NCI-H1417 treated with DMSO at 0.1 percent for 48 hours (cell line): ENCODE results near the gene RTL10.

Experiments
- DNase-seq: peaks from one replicate; lab custom pipeline; 2025; lab: John Stamatoyannopoulos, UW

RTL10 gene

DNA sequence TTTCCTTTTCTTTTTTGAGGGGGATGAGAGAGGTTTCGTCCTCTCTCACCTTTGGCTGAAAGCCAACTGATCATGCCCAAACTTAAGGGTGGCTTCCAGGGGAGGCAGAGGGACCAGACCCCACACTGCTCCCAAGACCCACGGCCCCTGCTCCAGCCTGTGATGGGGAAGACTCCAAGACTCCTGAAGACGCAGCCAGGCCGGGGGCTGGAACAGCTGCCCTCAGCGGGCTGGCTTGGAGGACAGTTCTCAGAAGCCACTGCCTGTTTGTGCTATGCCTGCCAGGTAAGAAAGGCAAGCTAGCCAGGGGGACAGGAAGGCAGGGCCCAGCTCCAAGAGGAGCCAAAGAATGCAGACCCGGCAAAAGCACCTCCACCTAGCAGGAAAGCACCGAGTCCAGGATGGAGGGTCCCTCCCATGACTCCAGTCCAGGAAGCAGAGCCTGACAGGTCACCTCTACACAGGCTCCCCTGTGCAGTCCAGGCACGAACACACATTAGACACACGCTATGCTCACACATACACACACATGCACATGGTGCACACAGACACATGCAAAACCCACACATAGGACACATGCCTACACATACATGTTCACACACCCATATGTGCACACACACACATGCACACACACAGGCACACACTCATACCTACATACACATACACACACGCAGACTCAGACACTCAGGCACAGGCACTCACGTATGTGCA is 31.3 kb downstream of the RTL10 start:
- no peak for DNase-seq

DNA sequence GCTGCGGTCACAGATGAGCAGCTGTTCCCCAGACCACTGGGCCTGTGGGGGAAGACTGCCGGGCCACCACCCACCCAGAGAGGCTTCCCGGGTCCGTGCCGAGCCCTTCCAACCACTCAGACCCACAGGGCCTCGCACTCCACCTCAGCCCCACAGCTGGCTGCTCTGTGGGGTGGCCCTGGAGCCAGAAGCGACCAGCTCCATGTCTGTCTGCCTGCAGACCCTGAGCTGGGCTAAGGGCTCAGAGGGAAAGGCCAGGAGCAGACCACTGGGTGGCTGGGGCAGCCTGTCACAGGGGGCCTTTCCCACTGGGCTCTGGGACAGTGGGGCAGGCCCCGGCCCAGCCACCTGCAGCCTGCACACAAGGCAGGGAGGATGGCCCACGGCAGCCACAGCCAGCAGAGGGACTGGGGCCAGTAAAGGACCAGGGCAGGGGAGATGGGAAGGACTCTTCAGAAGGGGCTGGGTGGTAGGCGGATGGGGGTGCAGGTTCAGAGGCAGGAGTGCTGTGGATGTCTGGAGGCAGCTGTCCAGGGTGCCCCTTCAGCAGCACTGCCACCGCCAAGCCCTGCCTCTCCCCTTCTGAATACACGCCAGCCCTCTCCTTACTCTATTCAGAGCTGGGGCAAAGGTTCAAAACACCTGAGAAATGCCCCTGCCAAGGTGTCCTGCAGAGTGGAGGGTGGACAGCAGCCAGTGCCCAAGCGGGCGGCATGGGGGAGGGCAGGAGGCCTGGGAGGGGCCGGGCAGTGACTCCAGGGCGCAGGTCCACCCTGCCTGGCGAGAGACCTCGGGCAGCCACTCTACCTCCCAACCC is 32.2 kb downstream of the RTL10 start:
- no peak for DNase-seq

DNA sequence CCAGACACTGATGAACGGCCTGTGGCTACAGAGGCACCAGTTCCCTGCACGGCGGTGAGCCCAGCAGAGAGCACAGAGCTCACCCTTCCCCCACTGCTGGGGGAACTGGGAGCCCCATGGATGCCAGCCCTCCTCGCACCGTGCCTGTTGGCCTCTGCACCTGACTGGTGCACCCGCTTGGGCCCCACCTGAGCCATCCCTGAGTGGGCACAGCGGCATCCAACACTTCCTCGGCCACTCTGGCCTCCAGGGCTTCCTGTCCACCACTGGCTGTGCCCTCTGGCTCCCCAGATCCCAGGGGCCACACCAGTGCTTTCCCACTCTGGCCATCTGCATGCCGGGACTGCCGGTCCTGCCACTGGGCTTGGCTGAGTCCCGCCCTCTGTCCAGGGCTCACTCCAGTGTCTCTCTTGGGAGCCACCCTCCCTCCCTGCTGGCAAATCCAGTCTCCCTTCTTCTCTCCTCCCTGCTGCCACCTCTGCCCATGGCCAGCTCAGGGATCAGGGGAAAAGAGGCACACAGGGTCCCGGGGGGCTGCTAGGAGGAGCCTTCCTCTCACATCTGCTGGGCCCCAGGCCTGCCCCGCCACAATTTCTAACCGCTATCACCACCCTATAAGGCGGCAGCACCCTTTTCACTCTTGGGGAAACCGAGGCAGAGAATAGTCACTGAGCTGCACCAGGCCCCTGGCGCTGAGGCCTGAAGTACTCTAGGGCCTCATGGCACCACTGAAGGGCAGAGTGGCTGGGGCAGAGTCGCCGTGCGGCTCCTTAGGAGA is 33.0 kb downstream of the RTL10 start:
- no peak for DNase-seq

DNA sequence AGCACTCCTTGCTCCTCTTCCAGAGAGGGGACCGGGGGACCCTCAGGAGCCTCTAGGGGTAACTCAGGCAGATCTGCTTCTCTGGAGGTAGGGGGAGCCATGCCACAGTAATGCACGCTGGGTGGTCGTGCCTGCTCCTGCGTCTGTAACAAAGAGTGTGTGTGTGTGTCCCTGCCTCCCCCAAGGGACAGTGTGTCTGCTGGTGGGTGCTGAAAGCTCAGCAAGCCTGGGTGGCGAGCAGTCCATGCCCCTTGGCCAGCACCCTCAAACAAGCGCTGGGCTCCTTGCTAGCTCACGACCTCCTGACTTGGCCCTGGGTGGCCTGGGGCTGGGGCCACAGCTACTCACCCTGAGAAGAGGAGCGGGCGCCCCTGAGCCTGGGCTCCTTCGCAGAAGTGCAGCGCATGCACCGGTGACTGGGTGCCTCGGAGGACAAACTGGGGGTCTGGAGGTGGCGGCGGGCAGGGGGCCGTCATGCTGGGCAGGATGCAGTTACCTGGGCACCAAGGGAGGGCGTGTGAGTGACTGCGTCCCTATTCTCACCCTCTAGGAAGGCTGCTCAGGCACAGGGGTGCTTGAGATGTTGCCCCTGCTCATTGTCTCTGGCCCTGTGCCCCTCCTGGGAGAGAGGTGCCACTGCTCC is 33.7 kb downstream of the RTL10 start:
- no peak for DNase-seq

DNA sequence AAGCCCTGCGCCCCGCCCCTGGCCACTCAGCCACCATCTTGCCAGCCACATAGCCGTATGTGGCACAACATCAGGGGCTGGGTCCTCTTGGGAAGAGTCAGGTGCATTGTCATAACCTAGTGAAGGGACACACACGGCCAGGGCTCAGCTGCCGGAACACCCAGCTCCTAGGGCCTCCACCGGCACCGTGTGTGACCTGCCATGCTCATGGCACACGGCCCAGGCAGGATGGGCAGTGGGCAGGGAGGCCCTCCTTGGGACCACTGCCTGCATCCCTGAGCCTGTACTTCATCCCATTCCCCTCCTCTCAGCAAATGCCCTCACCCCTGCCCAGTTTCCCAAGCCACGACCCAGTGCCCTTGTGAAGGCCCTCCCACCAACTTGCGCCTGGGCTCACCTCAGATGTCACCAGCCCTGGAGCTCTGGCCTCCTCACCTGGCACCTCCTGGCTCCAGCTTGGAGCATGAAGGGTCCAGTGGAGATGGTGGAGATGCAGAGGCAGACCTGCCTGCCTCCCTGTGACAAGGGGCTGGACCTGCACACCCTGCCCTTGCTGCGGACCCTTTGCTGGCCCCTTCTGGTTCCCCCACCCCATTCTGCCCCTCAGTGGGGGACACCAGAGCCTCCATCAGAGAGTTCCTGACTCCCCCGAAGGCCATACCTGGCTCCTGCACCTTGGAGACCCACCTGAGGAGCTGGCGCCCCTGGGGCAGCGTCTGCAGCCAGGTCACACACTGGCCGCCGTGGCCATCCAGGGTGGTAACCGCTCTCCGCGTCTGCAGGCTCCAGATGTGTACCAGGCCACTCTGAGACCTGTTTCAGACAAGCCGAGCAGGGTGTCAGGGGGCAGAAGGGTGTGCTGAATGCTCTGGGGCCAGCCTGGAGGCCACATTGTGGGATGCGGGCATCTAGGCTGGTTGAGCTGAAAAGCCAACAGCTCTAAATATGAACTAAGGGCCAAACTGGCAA is 34.5 kb downstream of the RTL10 start:
- DNase-seq, result no peak

DNA sequence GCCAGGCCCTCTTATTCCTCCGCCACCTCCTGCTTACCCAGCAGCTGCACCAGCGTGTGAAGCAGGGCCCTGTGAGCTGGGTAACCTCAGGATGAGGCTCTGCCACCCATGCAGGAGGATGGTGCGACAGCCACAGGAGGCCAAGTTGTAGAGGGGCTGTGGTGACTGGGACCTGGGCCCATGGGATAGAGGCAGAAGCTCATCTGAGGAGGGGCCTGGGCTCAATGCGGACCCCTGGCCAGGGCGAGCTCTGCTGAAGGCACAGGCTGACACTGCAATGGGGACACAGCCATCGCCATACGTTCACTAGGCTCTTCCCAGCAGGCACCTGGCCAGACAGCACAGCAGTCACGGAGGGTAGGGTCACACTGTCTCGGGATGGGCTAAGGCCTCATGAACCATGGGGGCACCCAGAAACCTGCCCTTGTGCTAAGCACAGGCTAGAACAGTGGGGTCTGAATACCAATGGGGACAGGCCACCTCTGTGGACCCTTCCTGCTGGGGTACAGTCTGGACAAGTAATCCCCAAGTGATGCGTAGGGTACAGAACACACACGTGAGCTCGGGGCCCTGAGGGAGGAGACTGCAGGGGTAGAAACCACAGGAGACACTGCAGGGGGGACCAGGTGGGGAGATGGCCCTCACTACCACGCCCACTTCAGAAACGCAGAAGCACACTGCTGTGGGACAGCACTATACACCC is 35.3 kb downstream of the RTL10 start:
- no peak for DNase-seq

DNA sequence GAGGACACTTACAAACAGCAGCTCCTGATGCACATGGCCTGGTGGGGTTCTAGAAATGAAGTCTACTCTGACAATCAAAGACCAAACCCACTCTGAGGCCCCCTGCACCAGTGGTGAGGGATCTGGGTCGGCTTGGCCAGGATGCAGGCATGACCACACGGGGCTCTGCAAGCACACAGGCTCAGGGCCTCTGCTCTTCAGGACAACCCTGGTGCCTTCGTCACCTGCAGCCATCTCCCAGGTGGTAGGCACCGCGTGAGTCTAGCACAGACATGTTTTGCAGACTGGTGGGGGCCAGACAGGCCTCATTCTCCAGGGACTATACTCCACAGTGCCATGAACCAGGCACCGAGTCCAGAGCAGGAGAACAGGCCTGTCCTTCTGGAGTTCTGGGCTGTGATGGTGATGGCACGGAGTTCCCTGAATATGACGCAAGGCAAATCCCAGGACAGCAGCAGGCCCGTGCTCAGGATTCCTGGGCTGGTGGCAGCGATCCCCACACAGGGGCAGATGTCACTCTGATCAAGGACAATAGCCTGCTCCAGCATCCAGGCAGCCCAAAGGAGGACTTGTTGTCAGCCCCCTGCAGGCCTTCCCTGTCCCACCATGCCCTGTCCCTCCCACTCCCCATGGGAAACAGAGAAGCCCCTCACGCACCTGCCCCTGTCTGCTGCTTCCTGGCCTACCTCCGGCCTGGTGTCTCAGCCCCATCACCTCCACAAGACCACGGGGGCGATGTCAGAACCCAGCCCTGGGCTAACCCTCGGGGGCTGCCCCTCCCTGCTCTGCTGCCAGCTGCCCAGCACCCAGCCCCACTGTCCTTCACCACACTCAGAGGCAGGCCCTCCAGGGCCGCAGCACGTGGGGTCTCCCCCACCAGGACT is 36.1 kb downstream of the RTL10 start:
- no peak for DNase-seq

DNA sequence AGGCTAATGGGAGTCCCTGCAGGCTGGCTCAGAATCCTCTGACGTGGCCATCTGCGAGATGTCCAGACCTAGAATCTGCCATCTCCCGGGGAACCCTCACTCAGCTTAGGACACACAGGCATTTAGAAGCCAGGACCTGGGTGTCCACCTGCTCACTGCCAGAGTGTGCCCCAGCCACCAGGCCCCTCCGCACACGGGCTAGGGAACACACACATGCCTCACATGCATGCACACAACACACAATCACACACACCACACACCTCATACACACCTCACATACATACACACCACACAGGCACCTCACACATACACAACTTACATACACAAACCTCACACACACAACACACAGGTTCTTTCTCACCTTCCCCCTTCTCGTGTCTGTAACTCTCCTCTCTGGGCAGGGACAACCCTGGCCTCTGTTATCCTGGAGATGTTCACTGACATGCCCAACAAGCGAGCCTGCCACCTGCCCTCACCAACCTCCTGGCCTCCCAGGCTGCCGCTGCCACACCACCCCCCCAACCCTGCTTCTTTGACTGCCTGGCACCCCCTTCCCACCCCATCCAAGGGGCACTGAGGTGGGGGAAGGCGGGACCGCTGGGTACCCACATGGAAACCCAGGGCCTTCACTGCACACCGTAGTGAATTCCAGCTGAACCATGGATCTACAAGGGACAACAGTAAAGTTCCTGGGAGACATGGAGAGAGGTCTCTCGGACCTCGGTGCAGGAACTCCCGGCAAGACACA is 38.1 kb downstream of the RTL10 start:
- DNase-seq, result no peak

DNA sequence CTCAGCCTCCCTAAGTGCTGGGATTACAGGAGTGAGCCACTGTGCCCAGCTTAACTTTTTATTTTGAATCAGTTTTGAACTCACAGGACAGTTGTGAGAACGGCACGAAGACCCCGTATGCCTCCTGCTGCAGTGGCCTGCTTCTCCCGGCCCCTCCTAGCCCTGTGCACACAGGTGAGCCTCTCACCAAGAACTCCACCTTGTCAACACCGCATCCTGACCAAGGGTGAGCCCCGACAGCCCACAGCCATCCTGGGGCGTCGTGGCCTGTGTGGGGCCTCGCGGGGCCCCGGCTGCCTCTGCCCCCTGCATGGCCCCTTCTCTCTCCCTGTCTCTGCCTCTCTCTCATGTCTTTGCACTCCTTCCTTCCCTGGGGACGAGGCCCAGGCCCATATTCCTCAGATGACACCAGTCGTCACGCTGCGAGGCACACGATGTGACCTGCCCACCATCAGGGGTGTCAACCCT is 38.8 kb downstream of the RTL10 start:
- DNase-seq, result no peak

DNA sequence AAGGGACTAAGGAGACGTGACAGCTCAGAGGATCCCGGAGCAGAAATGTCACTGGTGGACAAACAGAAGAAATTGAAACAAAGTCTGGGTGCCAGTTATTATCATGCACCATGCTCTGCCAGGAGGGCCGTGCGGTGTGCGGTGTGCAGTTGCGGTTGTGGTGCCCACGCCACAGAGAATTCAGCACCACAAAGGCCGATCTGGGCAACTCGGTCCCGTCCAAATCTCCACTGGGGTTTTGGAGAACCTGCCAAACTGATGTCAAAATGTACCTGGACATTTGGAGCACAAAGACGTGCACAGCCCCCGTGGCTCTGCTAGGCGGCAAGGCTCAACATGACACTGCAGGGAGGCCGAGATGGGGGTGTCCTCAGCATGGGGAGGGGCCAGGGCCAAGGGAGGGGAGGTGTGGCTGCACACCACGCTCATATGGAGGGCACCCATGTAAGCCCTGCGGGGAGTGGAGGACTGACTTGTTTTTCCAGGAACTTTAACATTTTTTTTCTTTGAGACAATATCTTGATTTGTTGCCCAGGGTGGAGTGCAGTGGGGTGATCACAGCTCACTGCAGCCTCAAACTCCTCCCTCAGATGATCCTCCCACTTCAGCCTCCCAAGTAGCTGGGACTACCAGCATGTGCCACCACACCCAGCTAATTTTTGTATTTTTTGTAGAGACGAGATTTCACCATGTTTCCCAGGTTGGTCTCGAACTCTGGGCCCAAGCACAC is 39.4 kb downstream of the RTL10 start:
- DNase-seq, result no peak

DNA sequence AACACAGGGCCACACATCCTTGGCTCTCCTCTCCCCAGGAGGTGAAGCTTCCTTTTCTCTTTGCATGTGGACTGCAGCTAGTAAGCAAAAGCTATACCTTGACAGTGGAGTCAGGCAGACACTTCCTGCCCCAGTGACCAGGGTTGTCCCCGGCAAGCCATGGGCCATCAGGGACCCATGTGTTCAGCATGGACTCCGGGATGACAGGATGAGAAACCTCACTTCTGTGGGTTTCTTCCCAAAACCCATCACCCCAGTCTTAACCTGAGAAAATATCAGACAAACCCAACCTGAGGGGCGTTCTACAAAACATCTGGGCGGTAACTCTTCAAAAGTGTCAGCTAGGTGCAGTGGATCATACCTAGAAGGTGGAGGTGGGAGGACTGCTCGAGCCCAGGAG is 40.2 kb downstream of the RTL10 start:
- DNase-seq, result no peak

DNA sequence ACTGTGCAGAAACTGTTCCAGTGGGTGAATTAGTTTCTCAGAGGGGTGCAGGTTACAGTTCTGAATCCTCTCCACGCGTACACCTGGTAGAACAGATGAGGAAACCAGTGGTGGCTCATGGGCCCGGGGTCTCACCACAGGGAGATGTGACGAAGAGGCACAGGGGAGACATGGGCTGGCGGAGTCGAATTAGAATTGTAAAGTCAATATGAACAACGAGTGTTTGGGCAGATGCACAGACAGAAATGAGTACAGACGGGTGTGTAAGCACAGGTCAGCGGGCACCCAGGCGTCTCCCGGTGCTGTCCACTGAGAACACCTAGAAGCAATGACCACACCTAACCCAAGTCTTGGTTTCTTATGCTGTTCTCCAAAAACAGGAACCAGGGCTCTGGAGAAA is 41.8 kb downstream of the RTL10 start:
- no peak for DNase-seq

DNA sequence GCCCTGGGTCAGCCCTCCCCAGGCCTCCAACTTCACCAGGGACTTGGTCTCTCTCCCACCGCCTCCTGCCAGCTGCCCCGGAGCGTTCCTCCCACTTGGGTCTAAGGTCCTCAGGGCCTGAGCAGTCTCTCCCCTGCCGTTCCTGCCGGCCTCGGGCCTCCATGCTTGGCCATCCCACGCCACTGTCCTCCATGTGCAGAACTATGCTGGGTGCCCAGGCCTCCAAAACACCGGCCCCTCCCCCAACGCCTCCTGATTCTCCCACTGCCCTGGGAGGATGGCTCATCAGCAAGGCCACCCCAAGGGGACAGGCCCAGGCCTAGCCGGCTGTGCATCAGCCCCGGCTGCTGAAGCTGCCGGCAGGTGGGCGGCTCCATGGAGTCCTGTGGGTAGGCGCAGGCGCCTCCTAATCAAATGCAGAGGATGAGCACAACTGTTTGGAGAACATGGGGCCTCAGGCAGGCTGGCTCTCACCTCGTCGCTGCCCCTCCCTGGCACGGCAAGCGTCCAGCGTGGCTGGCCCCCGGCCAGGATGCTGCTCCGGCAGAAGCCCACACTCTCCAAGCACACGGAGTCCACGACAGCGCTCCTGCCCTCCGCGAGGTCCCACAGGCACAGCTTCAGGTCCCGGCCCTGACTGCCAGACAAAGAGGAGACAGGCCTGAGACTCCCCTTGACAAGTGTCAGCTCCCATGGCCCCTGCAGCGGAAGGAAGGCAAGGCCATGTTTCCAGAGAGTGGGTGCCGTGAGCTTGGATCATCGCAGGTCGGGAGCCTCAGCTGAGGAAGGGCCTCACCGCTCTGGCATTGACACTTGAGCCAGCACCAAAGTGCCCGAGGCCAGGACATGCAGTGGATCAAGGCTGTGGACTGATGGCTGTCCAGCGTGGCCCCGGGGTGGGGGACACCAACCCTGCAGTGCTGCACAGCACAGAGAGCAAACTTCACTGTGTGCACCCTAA is 42.6 kb downstream of the RTL10 start:
- no peak for DNase-seq

DNA sequence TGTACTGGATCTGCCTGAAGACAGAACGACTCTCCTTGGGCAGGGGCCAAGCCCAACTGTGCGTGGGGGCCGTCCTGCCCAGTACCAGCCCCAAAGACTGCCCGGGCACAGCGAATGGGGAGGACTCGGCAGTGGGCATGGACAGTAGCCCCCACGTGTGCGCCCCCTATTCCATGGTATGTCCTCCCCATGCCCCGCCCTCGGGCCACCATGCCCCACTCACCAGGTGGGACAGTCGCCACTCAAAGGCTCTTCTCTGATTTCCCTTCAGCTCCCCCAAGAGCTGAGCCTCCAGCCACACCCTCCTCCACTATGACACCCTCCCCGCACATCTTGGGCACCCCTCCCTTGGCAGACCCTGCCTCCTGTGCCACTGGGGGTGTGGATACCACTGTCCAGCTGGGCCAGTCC is 43.5 kb downstream of the RTL10 start:
- no peak for DNase-seq

DNA sequence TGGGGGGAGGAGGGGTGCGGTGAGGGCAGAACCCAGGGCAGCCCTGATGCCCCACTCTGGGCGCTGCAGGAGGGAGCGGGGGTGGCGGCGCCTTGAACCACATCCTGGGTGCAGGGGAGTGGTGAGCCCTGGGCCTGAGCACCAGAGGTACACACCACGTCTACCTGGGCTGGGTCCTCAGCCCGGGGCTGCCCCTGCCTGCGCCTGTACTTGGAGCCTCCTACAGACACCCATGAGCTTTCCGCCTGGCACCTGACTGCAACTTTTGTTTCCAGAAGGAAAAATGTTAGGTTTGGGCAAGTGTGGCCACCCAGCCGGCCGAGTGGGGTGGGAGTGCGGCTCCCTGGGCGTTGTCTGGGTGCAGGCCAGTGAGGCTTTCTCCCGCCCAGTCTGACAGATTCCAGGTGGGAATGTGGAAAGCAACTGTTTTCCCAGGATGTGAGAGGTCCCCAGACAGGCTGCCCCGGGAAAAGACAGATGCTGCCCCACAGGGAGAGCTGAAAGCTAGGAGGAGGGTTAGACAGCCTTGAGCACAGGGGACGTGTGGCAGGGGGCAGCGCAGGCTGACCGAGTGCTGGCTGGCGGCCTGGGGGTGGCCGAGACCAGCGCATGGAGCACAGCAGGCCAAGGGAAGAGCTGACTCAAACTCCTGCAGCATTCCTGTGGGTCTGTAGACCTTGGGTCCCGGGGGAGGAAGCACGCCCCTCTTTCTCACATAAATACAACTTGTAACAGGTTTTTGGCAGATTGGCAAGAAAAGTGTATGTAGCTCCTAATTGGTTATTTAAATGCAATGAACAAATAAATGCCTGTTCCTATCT is 44.1 kb downstream of the RTL10 start:
- DNase-seq, result no peak

DNA sequence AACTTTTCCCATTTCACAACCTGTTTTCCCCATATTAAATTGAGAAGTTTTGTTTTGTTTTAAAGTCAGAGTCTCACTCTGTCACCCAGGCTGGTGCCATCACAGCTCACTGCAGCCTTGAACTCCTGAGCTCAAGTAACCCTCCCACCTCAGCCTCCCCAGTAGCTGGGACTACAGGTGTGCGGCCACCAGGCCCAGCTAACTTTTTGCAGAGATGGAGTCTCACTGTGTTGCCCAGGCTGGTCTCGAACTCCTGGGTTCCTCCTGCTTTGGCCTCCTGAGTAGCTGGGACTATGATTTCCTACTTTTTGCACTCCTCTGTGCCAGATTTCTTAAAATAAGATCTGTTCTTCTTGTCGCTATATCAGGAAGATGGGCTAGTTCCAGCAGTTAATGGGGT is 44.9 kb downstream of the RTL10 start:
- no peak for DNase-seq
